KOPT-K1 (cell line): ENCODE data around the gene TFCP2.

Experiments
- H3K27ac ChIP-seq: fragments of 200-600 bp; sonication (generic); 2 replicates; pipeline ENCODE4 v1.5.1; 2016; ENCODE audit warnings: antibody characterized with exemption, mild to moderate bottlenecking, low read depth, low read length; ENCODE audit not compliant: poor library complexity, severe bottlenecking
- H3K36me3 ChIP-seq: fragments of 200-600 bp; sonication (generic); 2 replicates; pipeline ENCODE4 v1.5.1; 2017; ENCODE audit warnings: antibody characterized with exemption, mild to moderate bottlenecking, low read length, moderate library complexity; ENCODE audit not compliant: insufficient read depth
- H3K9me3 ChIP-seq: fragments of 200-600 bp; sonication (generic); 2 replicates; pipeline ENCODE4 v1.5.1; 2017; ENCODE audit warnings: antibody characterized with exemption, low read length, mild to moderate bottlenecking; ENCODE audit not compliant: insufficient read depth, poor library complexity, severe bottlenecking

The TFCP2 gene

DNA sequence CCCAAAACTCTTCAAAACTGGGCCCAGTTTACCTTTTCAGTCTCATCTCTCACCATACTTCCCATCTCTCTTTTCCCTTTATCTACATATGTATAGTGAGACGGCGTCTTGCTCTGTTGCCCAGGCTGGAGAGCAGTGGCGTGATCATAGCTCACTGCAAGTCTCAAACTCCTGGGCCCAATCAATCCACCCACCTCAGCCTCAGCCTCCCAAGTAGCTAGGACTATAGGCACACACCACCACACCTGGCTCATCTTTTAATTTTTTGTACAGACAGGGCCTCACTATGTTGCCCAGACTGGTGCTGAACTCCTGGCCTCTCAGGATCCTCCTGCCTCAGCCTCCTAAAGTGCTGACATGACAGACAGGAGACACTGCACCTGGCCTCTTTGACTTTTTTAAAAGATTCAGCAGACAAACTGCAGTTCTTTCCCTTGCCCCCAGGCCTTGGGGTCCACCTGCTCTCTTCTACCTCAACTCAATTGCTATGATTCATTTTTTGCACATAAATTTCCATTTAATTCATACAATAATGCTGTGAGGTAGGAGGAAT is 33.6 kb downstream of the TFCP2 start:
- H3K9me3 ChIP-seq = no peaks in the 10 kb centered on the region
- no peak overlapping the region for H3K27ac ChIP-seq
- peaks cover 46% of the 10 kb centered on the region for H3K36me3 ChIP-seq

DNA sequence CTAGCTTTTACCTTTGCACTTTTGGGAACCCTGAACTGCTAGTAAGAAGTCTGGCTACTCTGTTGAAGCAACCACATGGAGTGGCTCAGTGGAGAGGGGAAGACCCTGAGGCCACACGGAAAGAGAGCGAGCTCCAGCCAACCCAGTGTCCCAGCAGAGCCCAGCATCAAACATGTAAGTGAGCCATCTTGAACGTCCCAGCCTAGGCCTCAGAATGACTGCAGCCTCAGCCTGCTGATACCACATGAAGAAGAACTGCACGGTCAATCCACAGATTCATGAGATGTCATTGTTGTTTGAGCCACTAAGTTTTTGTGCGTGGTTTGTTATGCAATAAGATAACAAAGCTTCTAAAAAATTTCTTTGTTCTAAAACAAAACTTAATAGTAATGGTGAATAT is 40.2 kb downstream of the TFCP2 start:
- H3K27ac ChIP-seq = no peak overlapping the region
- H3K9me3 ChIP-seq = no peaks in the 10 kb centered on the region
- peaks cover 35% of the 10 kb centered on the region for H3K36me3 ChIP-seq

DNA sequence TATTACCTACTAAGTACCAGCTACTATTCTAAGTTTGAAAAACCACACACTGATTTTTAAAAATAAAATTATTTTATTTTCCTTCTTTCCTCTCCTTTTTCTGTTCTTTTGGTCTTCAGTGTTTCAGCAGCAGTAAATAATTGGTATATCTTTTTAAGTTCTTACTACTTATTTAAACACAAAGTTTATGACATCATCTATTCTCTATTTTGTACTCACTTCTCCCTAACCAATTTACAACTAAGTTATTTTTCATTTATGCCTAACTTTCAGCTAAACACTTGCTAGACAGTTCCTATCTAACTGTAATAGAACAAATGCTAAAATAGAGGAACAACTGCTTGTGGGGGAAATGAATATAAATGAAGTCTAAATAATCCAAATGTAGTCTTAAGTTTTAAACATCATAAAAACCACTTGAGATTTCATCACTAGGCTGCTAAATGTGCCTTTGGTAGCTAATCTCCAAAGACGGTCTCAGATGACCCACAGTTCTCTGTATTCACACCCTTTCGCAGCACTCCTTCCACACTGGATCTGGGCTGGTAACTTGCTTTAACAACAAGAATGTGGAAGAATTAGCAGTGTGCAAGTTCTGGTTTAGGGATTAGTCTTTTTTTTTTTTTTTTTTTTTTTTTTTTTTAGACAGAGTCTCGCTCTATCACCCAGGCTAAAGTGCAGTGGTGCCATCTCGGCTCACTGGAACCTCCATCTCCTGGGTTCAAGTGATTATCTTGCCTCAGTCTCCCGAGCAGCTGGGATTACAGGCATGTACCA is 41.0 kb downstream of the TFCP2 start:
- H3K9me3 ChIP-seq = no peaks in the 10 kb centered on the region

DNA sequence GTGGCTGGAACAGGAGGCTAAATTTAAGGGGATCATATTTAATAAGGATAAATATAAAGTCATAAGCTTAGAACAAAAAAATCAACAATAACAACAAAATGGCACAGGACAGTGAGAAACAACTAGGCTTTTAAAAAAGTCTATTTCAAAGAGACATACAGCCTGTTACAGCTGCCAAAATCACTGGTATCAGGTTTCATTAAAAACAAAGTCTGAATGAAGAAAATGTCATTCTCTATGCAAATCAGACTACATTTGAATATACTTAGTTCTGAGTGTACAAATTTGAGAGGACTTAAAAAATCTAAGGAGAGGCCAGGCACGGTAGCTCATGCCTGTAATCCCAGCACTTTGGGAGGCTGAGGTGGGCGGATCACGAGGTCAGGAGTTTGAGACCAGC is 44.0 kb downstream of the TFCP2 start:
- Histone ChIP-seq H3K27ac (no peak overlapping the region), H3K36me3 (peaks cover 36% of the 10 kb centered on the region), H3K9me3 (no peaks in the 10 kb centered on the region)

More for the DNA sequence above, 41.0 kb downstream of the TFCP2 start:
- peaks cover 32% of the 10 kb centered on the region for H3K36me3 ChIP-seq
- no peak overlapping the region for H3K27ac ChIP-seq

DNA sequence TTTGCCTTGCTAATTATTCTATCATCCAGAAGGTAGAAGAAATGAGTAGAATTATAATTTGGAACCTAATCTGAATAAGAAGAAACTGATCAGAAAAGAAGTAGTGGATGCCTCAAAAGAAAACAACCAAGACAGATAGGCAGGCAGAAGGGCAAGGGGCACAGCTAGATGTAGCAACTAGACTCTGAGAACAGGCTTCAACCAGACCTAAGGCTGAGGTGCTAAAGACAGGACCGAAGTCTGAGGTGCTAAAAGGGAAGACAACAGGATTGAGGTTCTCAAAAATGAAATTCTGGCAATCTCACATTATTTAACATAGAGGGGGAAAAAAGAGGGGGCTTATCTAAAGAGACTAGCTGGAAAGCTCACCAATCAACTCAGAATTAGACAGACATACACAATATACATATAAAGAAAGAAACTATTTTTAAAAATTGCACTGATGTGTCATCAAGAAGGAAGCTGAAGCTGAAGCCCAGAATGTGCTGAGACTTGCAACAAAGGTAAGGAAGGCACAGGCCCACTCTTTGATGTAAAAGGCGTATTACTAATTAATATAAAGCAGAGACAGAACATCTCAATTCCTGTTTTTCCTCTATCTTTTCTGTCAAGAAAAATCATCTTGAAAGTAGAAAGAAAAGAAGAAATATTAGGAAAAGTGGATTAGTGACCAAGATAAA is 45.7 kb downstream of the TFCP2 start:
- Histone ChIP-seq H3K36me3 (peaks cover 29% of the 10 kb centered on the region), H3K27ac (no peak overlapping the region), H3K9me3 (no peaks in the 10 kb centered on the region)

DNA sequence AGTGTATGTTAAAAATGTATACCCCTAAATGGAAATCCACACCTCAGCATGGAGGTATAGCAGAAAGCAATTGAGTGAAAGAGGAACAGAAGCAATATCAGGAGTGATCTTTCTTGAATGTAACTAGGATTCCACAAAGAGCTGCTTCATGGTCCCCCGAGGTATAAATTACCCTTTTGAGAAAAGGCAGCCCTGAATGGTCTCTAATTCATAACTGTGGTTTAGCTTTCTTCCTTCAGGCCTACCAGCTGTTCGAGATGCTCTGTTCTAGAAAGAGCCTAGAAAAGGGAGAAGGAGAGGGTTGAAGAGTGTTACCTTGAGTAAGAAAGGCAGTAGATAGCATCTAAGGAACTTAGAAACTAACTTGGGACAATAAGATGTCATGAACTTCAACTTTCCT is 46.6 kb downstream of the TFCP2 start:
- Histone ChIP-seq H3K9me3 (no peaks in the 10 kb centered on the region), H3K27ac (no peak overlapping the region), H3K36me3 (peaks cover 29% of the 10 kb centered on the region)

DNA sequence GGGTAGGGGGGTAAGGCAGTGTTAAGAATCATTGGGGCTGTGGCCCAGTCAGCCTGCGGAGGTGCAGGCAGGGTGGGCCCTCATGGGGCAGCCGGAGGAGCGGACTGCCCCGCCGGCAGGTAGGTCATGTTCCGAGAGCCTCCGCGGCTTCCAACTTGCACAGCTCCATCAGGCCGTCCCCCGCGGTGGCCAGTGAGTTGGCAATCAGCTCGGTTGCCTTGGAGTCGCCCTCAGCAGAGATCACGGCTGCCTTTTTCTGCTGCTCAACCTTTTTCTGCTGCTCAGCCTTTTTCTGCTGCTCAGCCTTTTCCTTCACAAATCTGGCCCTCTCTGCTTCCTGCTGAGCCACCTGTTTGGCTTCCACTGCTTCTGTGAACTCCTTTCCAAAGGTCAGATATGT is 48.4 kb downstream of the TFCP2 start:
- Histone ChIP-seq H3K27ac (no peak overlapping the region), H3K9me3 (no peaks in the 10 kb centered on the region), H3K36me3 (peaks cover 21% of the 10 kb centered on the region)

DNA sequence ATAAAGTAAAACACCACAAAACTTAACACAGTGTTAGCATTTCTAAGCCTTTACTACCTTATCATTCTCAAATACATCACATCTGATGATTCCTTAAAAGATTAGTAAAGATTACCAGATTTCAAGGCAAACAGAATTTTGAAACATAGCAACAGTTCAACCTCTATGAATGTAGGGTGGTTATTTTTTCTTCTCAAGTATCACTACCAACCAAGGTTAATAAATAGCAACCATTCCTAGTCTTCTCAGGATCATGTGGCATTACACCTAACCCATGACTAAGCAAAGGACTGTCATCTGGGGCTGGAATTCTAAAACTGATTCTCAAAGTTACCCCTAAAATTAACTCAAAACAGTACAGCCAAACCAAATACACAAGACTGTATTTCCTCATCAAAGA is 50.1 kb downstream of the TFCP2 start:
- Histone ChIP-seq H3K27ac (no peak overlapping the region), H3K36me3 (peaks cover 37% of the 10 kb centered on the region), H3K9me3 (no peaks in the 10 kb centered on the region)

DNA sequence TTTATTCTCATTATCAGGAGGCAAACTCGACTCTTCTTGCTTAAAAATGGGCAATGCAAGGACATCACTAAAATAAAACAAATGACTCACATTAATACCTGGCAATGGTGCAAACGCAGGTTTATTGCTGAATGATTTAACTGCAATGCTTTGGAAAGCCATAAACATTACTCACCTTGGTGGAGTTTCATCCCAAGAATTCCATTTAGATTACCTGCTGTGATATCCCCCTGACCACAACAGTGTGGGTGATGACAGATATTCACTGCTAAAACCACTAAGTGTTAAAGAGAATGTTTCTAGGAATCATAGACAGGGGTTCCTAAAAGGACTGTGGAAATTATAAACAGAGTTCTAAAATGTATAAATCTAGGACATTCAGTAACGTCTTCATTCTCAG is 54.2 kb downstream of the TFCP2 start:
- H3K27ac ChIP-seq = no peak overlapping the region
- H3K9me3 ChIP-seq = no peaks in the 10 kb centered on the region
- peaks cover 58% of the 10 kb centered on the region for H3K36me3 ChIP-seq

DNA sequence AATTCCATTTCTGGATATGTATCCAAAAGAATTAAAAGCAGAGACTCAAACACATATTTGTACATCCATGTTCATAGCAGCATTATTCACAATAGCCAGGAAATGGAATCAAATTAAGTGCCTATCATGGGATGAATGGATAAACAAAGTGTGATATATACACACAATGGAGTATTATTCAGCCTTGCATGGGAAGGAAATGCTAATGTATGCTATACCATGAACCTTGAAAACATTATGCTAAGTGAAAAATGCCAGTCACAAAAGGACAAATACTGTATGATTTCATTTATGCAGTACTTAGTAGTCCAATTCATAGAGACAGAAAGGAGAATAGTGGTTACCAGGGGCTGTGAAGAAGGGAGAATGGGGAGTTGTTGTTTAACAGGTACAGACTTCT is 57.4 kb downstream of the TFCP2 start:
- Histone ChIP-seq H3K9me3 (no peaks in the 10 kb centered on the region), H3K27ac (no peak overlapping the region), H3K36me3 (peaks cover 85% of the 10 kb centered on the region)

DNA sequence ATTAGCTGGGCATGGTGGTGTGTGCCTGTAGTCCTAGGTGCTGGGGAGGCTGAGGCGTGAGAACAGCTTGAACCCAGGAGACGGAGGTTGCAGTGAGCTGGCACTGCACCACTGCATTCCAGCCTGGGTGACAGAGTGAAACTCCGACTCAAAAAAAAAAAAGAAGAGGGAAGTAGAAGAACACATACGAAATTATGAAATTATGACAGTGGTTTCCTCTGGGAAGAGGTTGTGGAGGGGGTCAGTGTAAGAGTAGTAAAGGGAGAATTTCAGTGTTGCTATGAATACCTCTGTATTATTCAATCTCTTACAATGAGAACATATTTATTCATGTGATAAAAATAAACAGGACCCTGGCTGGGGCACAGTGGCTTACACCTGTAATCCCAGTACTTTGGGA is 64.8 kb downstream of the TFCP2 start:
- Histone ChIP-seq H3K27ac (no peak overlapping the region), H3K9me3 (no peaks in the 10 kb centered on the region), H3K36me3 (peaks cover 94% of the 10 kb centered on the region)

DNA sequence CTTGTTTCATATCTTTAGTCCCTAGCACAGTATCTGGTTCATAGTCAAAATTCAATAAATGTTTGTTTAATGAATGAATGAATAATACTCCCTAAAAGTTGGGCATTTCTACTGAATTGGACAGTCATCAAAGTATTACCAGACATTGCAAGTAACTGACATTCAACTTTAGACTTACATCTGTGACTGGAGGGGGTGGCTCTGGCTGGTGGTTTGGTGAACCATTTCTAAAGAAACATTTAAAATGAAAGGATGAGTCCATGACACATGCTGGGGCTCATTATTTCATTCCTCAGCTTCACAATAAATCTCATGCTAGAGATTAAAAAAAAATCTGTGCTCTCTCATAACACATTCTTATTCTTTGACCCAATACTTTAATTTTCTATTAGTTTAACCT is 69.0 kb downstream of the TFCP2 start:
- Histone ChIP-seq H3K36me3 (peaks cover 95% of the 10 kb centered on the region), H3K9me3 (no peaks in the 10 kb centered on the region), H3K27ac (no peak overlapping the region)

DNA sequence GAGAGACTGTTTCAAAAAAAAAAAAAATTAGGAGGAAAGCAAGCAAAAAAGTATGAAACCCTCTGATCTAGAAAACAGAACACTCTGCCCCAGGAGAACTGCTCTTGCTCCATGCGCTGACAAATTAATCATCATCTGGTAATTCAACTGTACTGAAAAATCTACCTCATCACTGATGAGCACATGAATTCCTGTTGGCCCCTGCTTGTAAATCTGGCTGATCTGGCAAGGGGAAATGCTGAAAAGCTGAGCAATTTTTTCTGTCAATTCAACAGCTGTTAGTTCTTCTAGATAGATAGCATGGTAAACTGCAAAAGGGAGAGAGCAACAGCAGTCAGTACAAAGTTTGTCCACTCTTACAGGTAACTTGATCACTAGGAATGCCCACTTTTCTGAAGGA is 74.3 kb downstream of the TFCP2 start:
- peaks cover 99% of the 10 kb centered on the region for H3K36me3 ChIP-seq
- no peaks in the 10 kb centered on the region for H3K9me3 ChIP-seq
- H3K27ac ChIP-seq = no peak overlapping the region

DNA sequence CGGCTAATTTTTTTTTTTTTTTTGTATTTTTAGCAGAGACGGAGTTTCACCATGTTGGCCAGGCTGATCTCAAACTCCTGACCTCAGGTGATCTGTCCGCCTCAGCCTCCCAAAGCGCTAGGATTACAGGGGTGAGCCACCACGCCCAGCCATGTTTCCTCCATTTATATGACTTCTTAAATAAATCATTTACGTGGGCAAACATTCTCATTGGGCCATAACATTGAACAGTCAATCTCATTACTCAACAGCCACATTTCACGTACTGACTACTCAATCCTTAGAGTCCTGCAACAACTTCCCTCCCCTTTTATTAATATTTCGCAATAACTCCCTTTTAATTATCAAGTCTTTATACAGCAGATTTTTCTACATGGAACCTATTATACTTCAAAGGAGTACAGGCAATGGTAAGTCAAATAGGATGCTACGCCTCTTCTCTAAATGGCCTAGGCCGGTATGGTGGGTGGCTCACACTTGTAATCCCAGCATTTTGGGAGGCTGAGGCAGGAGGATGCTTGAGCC is 82.2 kb downstream of the TFCP2 start:
- Histone ChIP-seq H3K9me3 (no peaks in the 10 kb centered on the region), H3K36me3 (peaks cover 56% of the 10 kb centered on the region), H3K27ac (no peak overlapping the region)

DNA sequence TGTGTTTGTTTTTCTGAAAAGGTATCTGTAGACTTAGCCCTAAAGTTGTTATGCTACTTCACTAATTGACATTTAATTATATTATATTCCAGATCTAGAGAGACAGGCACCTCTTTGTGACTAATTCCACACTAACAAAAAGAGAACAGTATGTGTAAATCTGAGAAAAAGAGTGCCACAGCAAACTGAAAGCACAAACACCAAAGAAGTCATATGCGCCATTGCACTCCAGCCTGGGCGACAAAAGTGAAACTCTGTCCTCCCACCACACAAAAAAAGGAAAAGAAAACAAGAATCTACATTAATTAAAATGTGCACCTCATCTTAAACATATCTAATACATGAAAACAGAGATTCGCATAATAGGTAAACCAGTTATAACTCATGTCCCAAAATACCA is 85.1 kb downstream of the TFCP2 start:
- H3K27ac ChIP-seq = no peak overlapping the region
- H3K36me3 ChIP-seq = peaks cover 28% of the 10 kb centered on the region
- no peaks in the 10 kb centered on the region for H3K9me3 ChIP-seq
